Erythroblast (primary cell): ENCODE measurements around the gene UBE2O.

ENCODE experiments used
- GATA1 ChIP-seq: IDR thresholded peaks from 2 replicates; pipeline ENCODE4 v1.6.1; 2011; ENCODE audit warnings: low read depth, mild to moderate bottlenecking, control low read depth, low read length, moderate library complexity
- POLR2A ChIP-seq: IDR thresholded peaks from 2 replicates; pipeline ENCODE4 v1.6.1; 2011; ENCODE audit warnings: mild to moderate bottlenecking, low read length

- TF ChIP-seq POLR2A (no peak), GATA1 (no peak)
Measured at GRCh38 chr17:76500747-76501017, 47.7 kb upstream of the UBE2O start.
